DMS 273 (cell line): ENCODE results near the gene PRSS21.

Source experiments
- DNase-seq: peaks from one replicate; lab custom pipeline; 2025; ENCODE audit not compliant: unreplicated experiment; lab: John Stamatoyannopoulos, UW

The PRSS21 gene

GRCh38 chr16:2860826-2861567, 44.0 kb downstream of the PRSS21 start:
- peak; percentile 33 for DNase-seq

DNA sequence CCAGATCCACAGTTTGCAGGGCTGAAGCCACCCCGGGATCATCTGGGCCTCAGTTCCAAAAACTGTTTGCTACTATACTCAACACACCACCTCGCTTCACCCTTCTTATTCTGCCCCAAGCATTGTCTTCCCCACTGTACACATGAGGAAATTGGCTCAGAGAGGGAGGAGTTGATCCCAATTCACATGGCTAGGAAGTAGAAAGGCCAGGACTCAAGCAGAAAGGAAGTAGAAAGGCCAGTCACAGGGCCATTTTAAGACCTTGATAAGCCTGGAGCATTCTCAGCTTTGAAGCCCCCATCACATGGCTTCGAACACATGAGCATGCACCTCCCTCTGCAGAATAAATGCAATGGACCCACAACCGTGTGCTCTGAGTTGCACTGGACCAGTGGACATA, 48.6 kb downstream of the PRSS21 start:
- DNase-seq, result no peak

DNA sequence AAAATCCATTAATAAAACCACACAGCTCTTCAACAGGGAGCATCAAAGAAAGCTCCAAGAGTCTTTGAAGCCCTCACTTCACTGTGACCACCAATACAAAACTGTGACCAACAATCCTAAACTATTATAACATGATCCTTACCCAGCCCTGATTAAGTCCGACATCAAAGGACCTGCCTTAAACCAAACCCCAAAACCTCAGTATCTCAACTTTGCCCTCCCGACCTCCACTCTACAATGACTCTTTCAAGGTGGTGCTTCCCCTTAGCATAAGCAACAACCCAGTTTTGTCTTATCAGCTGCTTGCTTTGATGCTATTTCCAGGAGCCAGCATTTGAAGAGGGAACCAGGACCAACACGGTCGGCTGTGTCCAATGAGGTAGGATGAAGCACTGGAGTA, 49.4 kb downstream of the PRSS21 start:
- DNase-seq, result no peak

GRCh38 chr16:2867661-2867986, 50.6 kb downstream of the PRSS21 start:
- DNase-seq, result no peak

- peak; percentile 96 for DNase-seq
Measured at GRCh38 chr16:2867987-2868789, 51.2 kb downstream of the PRSS21 start.
